Uterus (tissue), 2 donors: ENCODE measurements around the gene GPR108.

Source experiments
- CTCF ChIP-seq, 4 experiments: fragments of 200-600 bp in 2 of 4; fragments of 450-650 bp in 2 of 4; sonication (generic) in 2 of 4; IDR thresholded peaks; one replicate each; pipeline ENCODE4 v1.5.1; 2016 to 2019; ENCODE audit warnings: antibody characterized with exemption in 4 of 4, mild to moderate bottlenecking in 2 of 4, moderate library complexity in 1 of 4
- POLR2A ChIP-seq, 2 donors: fragments of 450-650 bp; IDR thresholded peaks; one replicate each; pipeline ENCODE4 v1.6.1; 2016; ENCODE audit warnings: antibody characterized with exemption in 2 of 2, mild to moderate bottlenecking in 1 of 2, moderate library complexity in 1 of 2

GRCh38 chr19:6739390-6739882, 2.1 kb upstream of the GPR108 start, which contains the start of gene TRIP10:
- no peak for TF ChIP-seq CTCF (IDR thresholded peaks at IDR 0.05)
- TF ChIP-seq POLR2A (IDR thresholded peaks at IDR 0.05), result peak; percentile 40 to 73
